AG09309 (cell line): ENCODE results near the gene SORCS1.

Experiments used
- DNase-seq: peaks from one replicate; pipeline ENCODE4 v3.0.0-alpha.2; 2010; ENCODE audit warnings: low read depth
- H3K4me3 ChIP-seq: 2 replicates; pipeline ENCODE4 v1.5.1; 2011; ENCODE audit warnings: mild to moderate bottlenecking, low read depth, low read length, moderate library complexity; ENCODE audit not compliant: control insufficient read depth
- CTCF ChIP-seq: IDR thresholded peaks from 2 replicates; pipeline ENCODE4 v1.5.1; 2011; ENCODE audit warnings: mild to moderate bottlenecking, low read depth, low read length, inconsistent platforms; ENCODE audit not compliant: insufficient read depth, control insufficient read depth; ENCODE audit errors: missing control alignments

Gene SORCS1

GRCh38 chr10:107163881-107164861, at the start of gene SORCS1:
Gene SORCS1 (minus strand): TSS chr10:107164706.
- no peak for TF ChIP-seq CTCF
- no peak for DNase-seq
- H3K4me3 ChIP-seq, result no peak within 1 kb of the TSS

- H3K4me3 ChIP-seq, result no peak overlapping the region
- no peak for DNase-seq
- no peak for TF ChIP-seq CTCF
Observed at GRCh38 chr10:107214261-107214660, 49.8 kb upstream of the SORCS1 start.

GRCh38 chr10:107213861-107214260, 49.4 kb upstream of the SORCS1 start:
- no peak for TF ChIP-seq CTCF
- no peak overlapping the region for H3K4me3 ChIP-seq
- no peak for DNase-seq

GRCh38 chr10:107206833-107207232, 42.3 kb upstream of the SORCS1 start:
- TF ChIP-seq CTCF, result no peak
- DNase-seq, result no peak
- no peak overlapping the region for H3K4me3 ChIP-seq

GRCh38 chr10:107169516-107169915, 5.0 kb upstream of the SORCS1 start:
- no peak overlapping the region for H3K4me3 ChIP-seq
- no peak for TF ChIP-seq CTCF
- DNase-seq, result no peak

GRCh38 chr10:107168738-107169137, 4.2 kb upstream of the SORCS1 start:
- TF ChIP-seq CTCF, result no peak
- no peak for DNase-seq
- no peak overlapping the region for H3K4me3 ChIP-seq

- no peak for DNase-seq
- no peak for TF ChIP-seq CTCF
- no peak overlapping the region for H3K4me3 ChIP-seq
Observed at GRCh38 chr10:107166403-107166802, 1.9 kb upstream of the SORCS1 start.
